Measurements from ENCODE around the gene ZMYM1.

Gene ZMYM1

GRCh38 chr1:35122311-35122710, 43.1 kb downstream of the ZMYM1 start:
- H3K4me2 ChIP-seq (ENCODE audit: low read length): no peak overlapping the region
- peaks cover 10% of the 10 kb centered on the region; the same call in 1 of the 2 replicates for H3K36me3 ChIP-seq (ENCODE audit: insufficient read depth, low read length)
- H3K9ac ChIP-seq (ENCODE audit: low read length): no peak overlapping the region
- H3K9me2 ChIP-seq (ENCODE audit: low read depth, low read length): no peaks in the 10 kb centered on the region
- 0 out of 2 replicates have a peak, but pooled peaks cover 2% of the 10 kb centered on the region for H3K9me3 ChIP-seq (ENCODE audit: low read length)
- no peak for TF ChIP-seq EZH2 (IDR thresholded peaks at IDR 0.05; ENCODE audit: borderline replicate concordance, low read length)
- TF ChIP-seq CTCF (IDR thresholded peaks at IDR 0.05; ENCODE audit: low read length): no peak
- no peak overlapping the region for H2AFZ ChIP-seq (ENCODE audit: low read length)
- no peaks in the 10 kb centered on the region for H3K79me2 ChIP-seq (ENCODE audit: insufficient read depth, low read length)
- no peaks in the 10 kb centered on the region for H4K20me1 ChIP-seq (ENCODE audit: insufficient read depth, low read length)
- H3K27me3 ChIP-seq (ENCODE audit: insufficient read depth, low read length): no peaks in the 10 kb centered on the region; the same call in 1 of the 2 replicates
- H3K27ac ChIP-seq (ENCODE audit: low read depth, low read length, poor library complexity, severe bottlenecking): no peak overlapping the region
- no peak overlapping the region for H3K4me3 ChIP-seq (ENCODE audit: low read depth, low read length, poor library complexity, severe bottlenecking)
- H3F3A ChIP-seq (ENCODE audit: insufficient read depth, low read length): no peaks in the 10 kb centered on the region
- peaks cover 14% of the 10 kb centered on the region for H3K4me1 ChIP-seq (ENCODE audit: insufficient read depth, low read length, severe bottlenecking)

- Histone ChIP-seq H2AFZ (ENCODE audit: low read length) (no peak overlapping the region), H3K4me1 (ENCODE audit: insufficient read depth, low read length, severe bottlenecking) (no peaks in the 10 kb centered on the region), H3K9me3 (ENCODE audit: low read length) (peaks cover 2% of the 10 kb centered on the region; the same call in 1 of the 2 replicates), H3K79me2 (ENCODE audit: insufficient read depth, low read length) (no peaks in the 10 kb centered on the region), H3K4me3 (ENCODE audit: low read depth, low read length, poor library complexity, severe bottlenecking) (no peak overlapping the region), H3K9ac (ENCODE audit: low read length) (no peak overlapping the region), H3K27me3 (ENCODE audit: insufficient read depth, low read length) (no peaks in the 10 kb centered on the region; the same call in 1 of the 2 replicates), H4K20me1 (ENCODE audit: insufficient read depth, low read length) (no peaks in the 10 kb centered on the region), H3K27ac (ENCODE audit: low read depth, low read length, poor library complexity, severe bottlenecking) (no peak overlapping the region), H3F3A (ENCODE audit: insufficient read depth, low read length) (no peaks in the 10 kb centered on the region), H3K9me2 (ENCODE audit: low read depth, low read length) (no peaks in the 10 kb centered on the region), H3K4me2 (ENCODE audit: low read length) (no peak overlapping the region), H3K36me3 (ENCODE audit: insufficient read depth, low read length) (no peaks in the 10 kb centered on the region)
- TF ChIP-seq CTCF (IDR thresholded peaks at IDR 0.05; ENCODE audit: low read length) (no peak), EZH2 (IDR thresholded peaks at IDR 0.05; ENCODE audit: borderline replicate concordance, low read length) (no peak)
These were observed 47.4 kb downstream of the ZMYM1 start for GRCh38 chr1:35126546-35126945.

GRCh38 chr1:35129080-35129479, 49.9 kb downstream of the ZMYM1 start:
- H3K9ac ChIP-seq (ENCODE audit: low read length): no peak overlapping the region
- H3K79me2 ChIP-seq (ENCODE audit: insufficient read depth, low read length): no peaks in the 10 kb centered on the region

More at GRCh38 chr1:35129080-35129479, 49.9 kb downstream of the ZMYM1 start:
- no peaks in the 10 kb centered on the region for H3K9me2 ChIP-seq (ENCODE audit: low read depth, low read length)
- no peaks in the 10 kb centered on the region for H3K4me1 ChIP-seq (ENCODE audit: insufficient read depth, low read length, severe bottlenecking)
- no peaks in the 10 kb centered on the region for H4K20me1 ChIP-seq (ENCODE audit: insufficient read depth, low read length)
- H3K9me3 ChIP-seq (ENCODE audit: low read length): peaks cover 2% of the 10 kb centered on the region; the same call in 1 of the 2 replicates
- H3K36me3 ChIP-seq (ENCODE audit: insufficient read depth, low read length): no peaks in the 10 kb centered on the region
- H2AFZ ChIP-seq (ENCODE audit: low read length): no peak overlapping the region
- no peaks in the 10 kb centered on the region for H3K27me3 ChIP-seq (ENCODE audit: insufficient read depth, low read length)
- no peak overlapping the region for H3K4me3 ChIP-seq (ENCODE audit: low read depth, low read length, poor library complexity, severe bottlenecking)
- H3F3A ChIP-seq (ENCODE audit: insufficient read depth, low read length): no peaks in the 10 kb centered on the region
- no peak overlapping the region for H3K4me2 ChIP-seq (ENCODE audit: low read length)
- H3K27ac ChIP-seq (ENCODE audit: low read depth, low read length, poor library complexity, severe bottlenecking): no peak overlapping the region
- no peak for TF ChIP-seq EZH2 (IDR thresholded peaks at IDR 0.05; ENCODE audit: borderline replicate concordance, low read length)
- TF ChIP-seq CTCF (IDR thresholded peaks at IDR 0.05; ENCODE audit: low read length): no peak
